BJ (cell line): ENCODE results near the gene SMYD3. TPM values are rescaled to one million over a fixed set of nuclear protein-coding genes. Genes with fewer than 3 reads are reported as not detected.

ENCODE experiments used
- CTCF ChIA-PET: fragments of 350-600 bp; formaldehyde crosslinking; extraction: SDS; loops from one replicate; lab custom pipeline; 2021; ENCODE audit warnings: antibody characterized with exemption, inconsistent platforms; lab: Yijun Ruan, JAX
- POLR2A ChIA-PET: fragments of 300-600 bp; sonication (Branson Sonifier 250); formaldehyde crosslinking; extraction: SDS; loops from one replicate; lab custom pipeline; 2021; ENCODE audit warnings: antibody characterized with exemption; lab: Charles Lee
- DNase-seq: peaks from one replicate; pipeline ENCODE4 v3.0.0-alpha.2; 2011; ENCODE audit warnings: low read depth
- H3K27me3 ChIP-seq: 2 replicates; pipeline ENCODE4 v1.6.0; 2011; ENCODE audit warnings: low read length; ENCODE audit not compliant: control insufficient read depth, insufficient read depth
- H3K36me3 ChIP-seq: 2 replicates; pipeline ENCODE4 v1.5.1; 2011; ENCODE audit warnings: low read length; ENCODE audit not compliant: control insufficient read depth, insufficient read depth
- H3K4me3 ChIP-seq: 2 replicates; pipeline ENCODE4 v1.5.1; 2011; ENCODE audit warnings: low read depth, mild to moderate bottlenecking, control low read depth, low read length
- CTCF ChIP-seq: IDR thresholded peaks from 2 replicates; pipeline ENCODE4 v1.5.1; 2011; ENCODE audit warnings: low read depth, mild to moderate bottlenecking, control low read depth, inconsistent platforms, low read length, moderate library complexity; ENCODE audit not compliant: insufficient read depth
- polyA plus RNA-seq: library from polyadenylated mRNA; depleted of rRNA; stranded (reverse); fragments of >200 nt; gene quantifications from 2 replicates; pipeline ENCODE4 v1.2.3, GENCODE V29; 2011

SMYD3 gene
- polyA plus RNA-seq, 1 experiment = 26.1 TPM

GRCh38 chr1:246198115-246198816, 308.8 kb downstream of the SMYD3 start:
- Histone ChIP-seq H3K36me3 (no peaks in the 10 kb centered on the region), H3K27me3 (no peaks in the 10 kb centered on the region), H3K4me3 (no peak overlapping the region)
- no peak for DNase-seq
- POLR2A ChIA-PET = no interaction called here
- TF ChIP-seq CTCF = no peak
- CTCF ChIA-PET = no interaction called here

- Histone ChIP-seq H3K36me3 (no peaks in the 10 kb centered on the region), H3K27me3 (no peaks in the 10 kb centered on the region), H3K4me3 (no peak overlapping the region)
- ChIA-PET POLR2A (no interaction called here), CTCF (no interaction called here)
- DNase-seq = no peak
- TF ChIP-seq CTCF = no peak
Measured at GRCh38 chr1:246197076-246197475, 310.0 kb downstream of the SMYD3 start.

DNA sequence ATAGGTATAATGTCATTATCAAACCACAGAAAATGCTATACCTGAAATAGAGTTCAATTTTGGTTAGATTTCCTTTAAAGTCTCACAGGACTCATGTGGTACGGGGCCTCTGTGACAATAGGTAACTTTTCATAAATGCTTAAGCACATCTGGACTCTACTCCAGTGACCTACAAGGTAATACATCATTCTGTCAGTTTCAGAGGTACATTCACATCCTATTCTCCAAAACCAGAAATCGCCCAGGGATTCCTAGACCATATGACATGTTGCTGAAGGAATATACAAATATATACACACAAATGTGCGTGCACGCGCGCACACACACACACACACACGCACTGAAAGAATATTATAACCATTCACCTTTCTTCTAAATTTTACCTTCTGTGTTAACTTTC, 311.8 kb downstream of the SMYD3 start:
- TF ChIP-seq CTCF = no peak
- Histone ChIP-seq H3K36me3 (no peaks in the 10 kb centered on the region), H3K4me3 (no peak overlapping the region), H3K27me3 (no peaks in the 10 kb centered on the region)
- POLR2A ChIA-PET = no interaction called here
- no peak for DNase-seq
- CTCF ChIA-PET = no interaction called here

DNA sequence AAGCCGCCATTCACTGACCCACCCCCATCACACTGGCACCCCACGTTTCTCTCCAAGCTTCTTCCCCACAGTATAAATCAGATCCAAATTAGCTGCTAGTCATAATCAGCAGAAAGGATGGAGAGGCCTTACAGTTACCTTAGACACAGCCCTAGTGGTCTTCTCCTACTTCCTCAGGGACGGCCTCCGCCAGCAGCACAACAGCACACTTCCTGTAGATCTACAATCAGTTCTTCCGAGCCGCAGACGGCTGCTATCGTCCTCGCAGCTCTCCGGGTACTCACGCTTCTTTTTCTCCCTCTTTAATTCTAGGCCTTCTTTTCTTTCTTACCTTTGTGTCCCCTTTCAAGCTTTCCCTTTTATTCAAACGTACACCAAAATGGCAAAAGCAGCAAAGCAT, 313.5 kb downstream of the SMYD3 start:
- Histone ChIP-seq H3K36me3 (no peaks in the 10 kb centered on the region), H3K27me3 (no peaks in the 10 kb centered on the region), H3K4me3 (no peak overlapping the region)
- TF ChIP-seq CTCF = no peak
- ChIA-PET CTCF (no interaction called here), POLR2A (no interaction called here)
- DNase-seq = no peak

DNA sequence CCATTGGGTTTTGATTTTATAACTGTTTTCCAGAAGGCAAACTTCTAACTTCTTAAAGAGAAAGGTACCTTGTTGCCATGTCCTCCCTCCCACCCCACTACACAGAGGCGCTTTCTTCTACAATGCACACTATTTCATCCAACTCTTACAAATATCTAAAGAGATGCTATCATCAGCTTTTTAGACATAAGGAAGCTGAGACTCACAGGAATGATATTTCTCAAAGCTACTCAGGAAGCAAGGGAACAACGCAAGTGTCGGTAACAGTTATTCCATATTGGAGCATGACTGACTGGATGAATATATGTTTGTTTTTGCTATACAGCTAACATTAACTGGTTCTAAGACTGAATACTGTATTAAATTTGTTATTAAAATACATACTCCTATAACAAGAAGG, 318.0 kb downstream of the SMYD3 start:
- no peaks in the 10 kb centered on the region for H3K27me3 ChIP-seq
- ChIA-PET CTCF (no interaction called here), POLR2A (no interaction called here)
- DNase-seq = no peak
- no peak overlapping the region for H3K4me3 ChIP-seq
- no peaks in the 10 kb centered on the region for H3K36me3 ChIP-seq
- no peak for TF ChIP-seq CTCF
